ENCODE results near the gene RNF225.
"Not testable (repeated sequence)": the region's sequence is repeated elsewhere in the genome, so short reads cannot be mapped to it uniquely, and the experiment has no call there.

The RNF225 gene

GRCh38 chr19:58386576-58387337 is 8.7 kb upstream of the RNF225 start, which contains the start of gene RPS5:
Gene RPS5 (plus strand): TSS chr19:58387269. CDS start chr19:58388138, 869 bp downstream.
- DNase-seq (ENCODE audit: extremely low read depth in 1 of 2, low read depth in 1 of 2): peak; percentile 89 to 92

GRCh38 chr19:58387338-58388174 is 7.9 kb upstream of the RNF225 start:
- no peak for DNase-seq (ENCODE audit: extremely low read depth in 1 of 2, low read depth in 1 of 2)

- DNase-seq (ENCODE audit: extremely low read depth in 1 of 2, low read depth in 1 of 2): no peak
These were observed 7.3 kb upstream of the RNF225 start for GRCh38 chr19:58388175-58388526.

- DNase-seq (ENCODE audit: extremely low read depth in 1 of 2, low read depth in 1 of 2): no peak
These were observed 2.3 kb upstream of the RNF225 start for GRCh38 chr19:58392945-58393724.

GRCh38 chr19:58393725-58394033 is 1.8 kb upstream of the RNF225 start:
- no peak for DNase-seq (ENCODE audit: extremely low read depth in 1 of 2, low read depth in 1 of 2)

GRCh38 chr19:58394821-58395219 is 636 bp upstream of the RNF225 start:
- DNase-seq (ENCODE audit: extremely low read depth in 1 of 2, low read depth in 1 of 2): no peak

- no peak for DNase-seq (ENCODE audit: extremely low read depth in 1 of 2, low read depth in 1 of 2)
These were observed 647 bp downstream of the RNF225 start for GRCh38 chr19:58395979-58396627.

- DNase-seq (ENCODE audit: extremely low read depth in 1 of 2, low read depth in 1 of 2): no peak
These were observed 1.5 kb downstream of the RNF225 start for GRCh38 chr19:58396691-58397532.

- no peak for DNase-seq (ENCODE audit: extremely low read depth in 1 of 2, low read depth in 1 of 2)
These were observed 2.1 kb downstream of the RNF225 start for GRCh38 chr19:58397533-58398037.

GRCh38 chr19:58398087-58398486 is 2.6 kb downstream of the RNF225 start:
- DNase-seq (ENCODE audit: extremely low read depth in 1 of 2, low read depth in 1 of 2): no peak

- no peak for DNase-seq (ENCODE audit: extremely low read depth in 1 of 2, low read depth in 1 of 2)
These were observed 3.1 kb downstream of the RNF225 start for GRCh38 chr19:58398545-58398944.

GRCh38 chr19:58399903-58400302 is 4.4 kb downstream of the RNF225 start:
- no peak for DNase-seq (ENCODE audit: extremely low read depth in 1 of 2, low read depth in 1 of 2)

GRCh38 chr19:58400316-58400915 is 5.0 kb downstream of the RNF225 start:
- no peak for DNase-seq (ENCODE audit: extremely low read depth in 1 of 2, low read depth in 1 of 2)

GRCh38 chr19:58400916-58401839 is 5.7 kb downstream of the RNF225 start:
- peak; percentile 96 to 99 for DNase-seq (ENCODE audit: extremely low read depth in 1 of 2, low read depth in 1 of 2)

- no peak for DNase-seq (ENCODE audit: extremely low read depth in 1 of 2, low read depth in 1 of 2)
These were observed 6.5 kb downstream of the RNF225 start for GRCh38 chr19:58401840-58402421.

GRCh38 chr19:58403920-58404478 is 8.5 kb downstream of the RNF225 start:
- not testable (repeated sequence) for DNase-seq (ENCODE audit: extremely low read depth in 1 of 2, low read depth in 1 of 2)

- no peak for DNase-seq (ENCODE audit: extremely low read depth in 1 of 2, low read depth in 1 of 2)
These were observed 11.6 kb downstream of the RNF225 start for GRCh38 chr19:58406818-58407657.

Measured in activated CD8-positive, alpha-beta memory T cell treated with anti-CD3 and anti-CD28 coated beads for 1 hour (primary cell).